GM21381 (cell line): ENCODE results near the gene TEN1.

Source experiments
- ATAC-seq: cut with Tn5 transposase; IDR thresholded peaks from one replicate; pipeline ENCODE4 v1.9.1; 2021; ENCODE audit warnings: mild to moderate bottlenecking, moderate library complexity; ENCODE audit not compliant: unreplicated experiment

The TEN1 gene

DNA sequence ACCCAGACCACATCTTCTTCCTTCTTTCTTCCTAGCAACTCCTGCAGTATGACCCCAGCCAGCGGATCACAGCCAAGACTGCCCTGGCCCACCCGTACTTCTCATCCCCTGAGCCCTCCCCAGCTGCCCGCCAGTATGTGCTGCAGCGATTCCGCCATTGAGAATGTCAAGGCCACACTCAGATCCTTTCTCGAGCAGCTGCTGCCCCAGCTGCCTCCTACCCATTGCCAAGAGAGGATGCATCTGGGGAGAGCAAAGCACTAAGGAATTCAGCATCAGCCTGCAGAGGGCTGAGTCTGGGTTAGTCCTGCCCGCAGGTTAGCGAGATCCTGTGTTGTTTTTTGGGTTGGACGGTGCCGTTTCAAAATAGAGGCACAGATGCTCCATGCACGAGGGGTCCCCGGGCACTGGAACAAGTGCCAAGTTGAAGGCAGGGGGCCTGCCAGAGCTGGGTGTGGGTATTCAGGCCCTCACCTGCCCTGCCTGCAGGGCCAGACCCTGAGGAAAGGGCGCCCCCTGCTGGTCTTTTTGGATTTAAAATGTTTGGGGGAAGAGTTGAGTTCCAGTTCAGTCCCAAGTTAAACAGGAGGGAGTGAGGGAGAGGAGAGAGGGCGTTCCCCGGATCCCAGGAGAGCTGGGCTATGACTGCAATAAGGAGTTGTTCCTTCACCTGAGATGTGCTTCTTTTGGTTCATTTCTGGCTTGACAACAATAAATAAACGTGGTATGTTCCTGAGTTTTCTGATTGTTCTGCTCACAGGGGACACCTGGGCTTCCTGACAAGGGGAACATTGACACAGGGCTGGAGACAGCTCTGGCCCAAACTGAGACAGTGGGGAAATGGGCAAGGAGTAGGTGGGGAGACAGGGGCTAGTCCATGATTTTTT lies 26.5 kb downstream of the TEN1 start:
- no peak for ATAC-seq

GRCh38 chr17:76007131-76007849 lies 28.2 kb downstream of the TEN1 start:
- no peak for ATAC-seq

DNA sequence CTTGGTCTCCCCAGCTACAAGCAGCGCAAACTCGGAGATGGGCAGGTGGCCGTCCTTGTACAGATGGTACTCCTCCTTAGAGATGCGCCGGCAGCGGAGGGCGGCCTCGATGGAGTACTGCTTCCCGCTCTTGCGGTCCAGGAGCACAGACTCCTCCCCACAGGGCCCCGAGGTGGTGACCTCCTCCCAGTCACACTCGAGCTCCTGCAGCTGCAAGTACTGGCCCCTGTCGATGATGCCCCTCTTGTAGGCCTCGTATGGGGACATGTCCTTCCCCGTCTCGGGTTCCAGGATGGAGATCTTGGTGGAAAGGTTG lies 28.8 kb downstream of the TEN1 start:
- ATAC-seq: no peak

DNA sequence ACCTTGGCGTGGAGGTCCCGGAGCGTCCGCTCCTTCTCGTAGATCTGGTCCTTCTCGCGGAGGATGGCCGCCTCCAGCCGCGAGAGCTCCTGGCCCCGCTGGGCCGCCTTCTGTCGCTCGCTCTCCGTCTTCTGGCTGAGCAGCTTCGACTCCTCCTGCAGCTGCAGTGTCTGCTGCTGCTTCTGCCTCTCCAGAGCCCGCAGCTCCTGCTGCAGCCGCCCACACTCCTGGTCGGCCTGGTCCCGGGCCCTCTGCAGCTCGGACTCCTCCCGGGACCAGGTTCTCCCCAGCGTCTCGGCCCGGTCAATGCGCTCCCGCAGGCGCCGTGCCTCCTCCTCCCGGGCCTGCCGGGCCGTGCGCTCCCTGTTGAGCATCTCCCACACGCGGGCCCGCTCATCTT lies 29.2 kb downstream of the TEN1 start:
- ATAC-seq: no peak

- ATAC-seq: no peak
These were observed 29.8 kb downstream of the TEN1 start for GRCh38 chr17:76008630-76009425.

DNA sequence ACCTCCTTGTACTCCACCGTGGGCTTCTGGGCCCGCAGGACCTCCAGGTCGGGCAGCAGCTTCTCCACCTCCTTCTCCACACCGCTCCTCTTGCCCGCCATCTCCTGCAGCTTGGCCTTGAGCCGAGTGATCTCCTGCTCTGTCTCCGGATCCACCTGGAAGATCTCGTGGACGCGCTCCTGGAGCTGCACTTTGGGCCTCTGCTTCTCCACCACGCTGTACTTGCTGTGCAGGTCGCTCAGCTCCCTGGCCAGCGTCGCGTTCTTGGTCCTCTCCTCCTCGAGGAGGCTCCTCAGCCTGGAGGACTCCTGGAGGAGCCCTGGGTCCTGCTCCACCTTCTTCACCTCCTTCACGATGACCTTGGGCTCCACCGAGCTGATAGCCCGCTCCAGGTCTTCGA lies 30.4 kb downstream of the TEN1 start:
- ATAC-seq: no peak

- ATAC-seq: no peak
These were observed 31.1 kb downstream of the TEN1 start for GRCh38 chr17:76009969-76010661.

GRCh38 chr17:76011951-76012350 lies 32.9 kb downstream of the TEN1 start:
- ATAC-seq: no peak

GRCh38 chr17:76013377-76013932 lies 34.4 kb downstream of the TEN1 start:
- ATAC-seq: no peak

GRCh38 chr17:76014100-76014924 lies 35.3 kb downstream of the TEN1 start:
- no peak for ATAC-seq

GRCh38 chr17:76014925-76015261 lies 35.9 kb downstream of the TEN1 start:
- no peak for ATAC-seq

DNA sequence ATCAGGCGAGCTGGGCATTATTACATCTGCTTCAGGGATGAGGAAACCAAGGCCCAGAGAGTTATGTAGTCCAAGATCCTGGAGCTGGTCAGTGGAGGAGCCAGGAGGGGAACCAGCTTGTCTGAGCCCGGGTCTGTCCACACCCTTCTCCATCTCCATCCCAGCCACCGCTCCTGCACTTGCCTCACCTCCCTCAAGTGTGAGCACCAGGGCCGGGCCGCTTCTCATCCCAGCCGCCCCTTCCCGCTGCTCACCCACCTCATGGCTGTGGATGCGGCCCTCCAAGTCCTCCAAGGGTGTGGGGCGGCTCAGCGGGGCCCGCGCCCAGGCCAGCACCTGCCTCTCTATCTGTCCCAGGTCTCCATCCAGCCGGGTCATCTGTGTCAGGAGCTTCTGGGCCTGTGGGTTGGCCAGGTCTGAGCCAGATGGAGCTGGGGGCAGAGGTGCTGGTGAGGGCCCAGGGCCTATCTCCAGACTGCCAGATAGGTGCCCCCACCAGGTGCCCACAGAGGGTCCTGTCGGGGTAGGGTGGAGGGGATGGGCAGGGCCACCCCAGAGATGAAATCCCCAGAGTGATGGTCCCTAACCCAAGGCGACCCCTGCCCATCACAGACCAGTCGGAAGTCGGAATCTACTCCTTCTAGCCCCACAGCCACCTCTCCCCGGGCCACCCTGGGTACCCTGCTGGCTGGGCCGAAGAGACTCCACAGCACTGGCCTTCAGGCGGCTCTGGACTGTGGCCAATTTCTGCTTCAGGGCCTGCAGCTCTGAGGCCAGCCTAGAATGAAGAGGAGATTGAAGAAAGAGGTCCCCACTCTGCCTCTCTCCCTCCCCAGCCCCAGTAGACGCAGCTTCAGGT lies 38.7 kb downstream of the TEN1 start:
- ATAC-seq: no peak

GRCh38 chr17:76018340-76018680 lies 39.3 kb downstream of the TEN1 start:
- ATAC-seq: no peak

- ATAC-seq: no peak
These were observed 39.8 kb downstream of the TEN1 start for GRCh38 chr17:76018801-76019200.

- ATAC-seq: no peak
These were observed 40.9 kb downstream of the TEN1 start for GRCh38 chr17:76019833-76020467.

DNA sequence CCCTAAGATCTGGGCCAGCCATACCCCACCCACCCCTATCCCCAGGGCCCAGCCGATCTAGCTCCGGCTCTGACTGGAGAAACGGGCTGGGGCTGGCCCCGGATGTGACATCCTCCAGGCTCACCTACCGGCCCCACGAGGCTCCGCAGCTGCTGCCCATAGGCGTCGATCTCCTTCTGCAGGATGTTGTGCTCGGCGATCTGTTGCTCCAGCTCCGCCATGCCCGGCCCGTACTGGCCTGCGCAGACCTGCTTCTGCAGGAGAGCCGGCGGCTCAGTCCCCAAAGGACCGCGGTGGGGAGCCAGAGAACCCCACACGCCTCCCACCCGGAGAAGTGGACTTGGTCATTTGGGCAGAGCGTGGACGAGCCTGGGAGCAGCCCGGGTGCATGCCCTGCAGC lies 43.2 kb downstream of the TEN1 start:
- ATAC-seq: no peak

DNA sequence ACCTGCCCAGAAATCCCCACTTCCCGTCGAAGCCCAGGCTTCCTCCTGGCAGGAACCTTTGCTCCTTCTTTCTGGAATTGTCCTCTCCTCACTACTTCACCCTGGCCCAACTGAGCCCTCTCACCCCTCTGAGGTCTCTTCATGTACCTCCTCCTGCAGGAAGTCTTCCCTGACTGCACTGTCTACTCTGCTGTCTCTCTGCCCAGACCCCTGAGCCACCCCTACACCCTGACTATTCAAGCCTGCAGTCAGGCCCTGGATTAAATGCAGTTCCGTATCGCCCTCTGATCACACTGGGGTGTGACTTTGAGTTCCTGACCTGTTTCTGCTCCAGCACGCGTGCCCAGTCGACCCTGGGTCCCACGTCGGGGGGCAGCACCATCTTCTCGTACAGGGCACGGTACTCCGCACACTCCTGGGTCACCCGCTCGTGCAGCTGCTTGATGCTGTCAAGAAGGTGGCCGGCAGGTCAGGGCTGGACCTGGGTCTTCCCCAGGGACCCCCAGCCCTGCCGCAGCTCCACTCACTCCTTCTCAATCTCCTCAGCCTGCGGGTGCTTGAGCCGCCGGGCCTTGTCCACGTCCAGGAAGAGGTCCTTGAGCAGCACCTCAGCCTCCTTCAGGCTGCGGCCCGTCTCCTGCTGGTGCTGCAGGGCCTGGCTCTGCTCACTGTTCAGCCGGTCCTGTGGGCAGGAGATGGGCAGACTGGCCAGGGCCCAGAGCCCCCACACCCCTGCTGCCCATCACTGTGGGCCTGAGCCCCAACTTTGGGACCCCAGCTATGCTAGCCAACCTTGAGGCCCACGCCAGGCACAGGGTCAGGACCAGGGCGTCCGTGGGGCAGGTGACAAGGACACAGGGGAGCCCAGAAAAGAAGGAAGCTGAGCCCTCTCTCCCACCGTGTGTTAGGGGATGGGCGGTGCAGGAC lies 44.2 kb downstream of the TEN1 start:
- ATAC-seq: no peak

- ATAC-seq: no peak
These were observed 44.8 kb downstream of the TEN1 start for GRCh38 chr17:76023900-76024237.
